GM19239 (cell line): ENCODE data around the gene GPR26.
"Not testable (repeated sequence)": the region's sequence is repeated elsewhere in the genome, so short reads cannot be mapped to it uniquely, and the experiment has no call there.

Experiments
- DNase-seq: peaks from one replicate; pipeline ENCODE4 v3.0.0; 2011; ENCODE audit warnings: low spot score; ENCODE audit not compliant: insufficient read length
- FAIRE-seq: peaks from 2 replicates; lab custom pipeline; 2011; peaks lifted over from hg19 to GRCh38; lab: Jason Lieb, UNC

The GPR26 gene

DNA sequence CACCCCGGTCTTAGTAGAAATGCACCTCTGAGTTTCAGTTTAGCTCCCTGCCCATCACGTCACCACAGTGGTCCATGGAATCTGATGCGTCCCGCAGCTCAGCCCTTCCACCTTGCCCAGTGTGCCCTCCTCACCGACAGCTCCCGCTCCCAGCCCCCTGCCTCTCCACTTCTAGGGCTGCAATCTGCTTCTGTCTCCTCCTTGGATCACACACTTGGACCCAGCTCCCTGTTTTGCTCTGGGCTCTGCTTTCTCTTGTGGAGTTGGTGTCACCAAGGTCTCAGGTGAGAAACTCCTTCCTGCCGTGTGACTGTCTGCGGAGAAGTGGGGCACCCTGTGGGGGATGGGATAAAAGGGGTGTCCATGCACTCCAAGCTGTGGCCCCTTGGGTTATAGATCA is 37.9 kb downstream of the GPR26 start:
- DNase-seq (no peak), FAIRE-seq (no peak)

DNA sequence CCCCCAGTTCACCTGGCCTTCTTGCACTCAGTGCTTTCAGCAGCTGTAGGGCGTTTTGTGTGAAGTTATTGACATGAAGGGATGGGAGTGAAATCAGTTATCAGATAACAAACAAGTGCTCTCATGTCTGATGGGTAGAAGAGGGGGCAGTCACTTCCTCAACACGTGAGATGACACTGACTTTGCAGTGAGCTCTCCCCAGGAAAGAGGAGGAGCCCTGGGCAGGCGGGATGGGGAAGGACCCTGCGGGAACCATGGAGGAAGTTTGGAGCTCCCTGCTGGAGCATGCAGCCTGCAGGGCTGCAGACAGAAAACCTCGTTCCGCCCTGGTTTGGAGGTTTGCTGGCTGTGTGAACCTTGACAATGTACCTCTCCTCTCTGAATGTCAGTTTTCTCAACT is 38.7 kb downstream of the GPR26 start:
- DNase-seq: no peak
- no peak for FAIRE-seq

GRCh38 chr10:123706236-123706635 is 40.1 kb downstream of the GPR26 start:
- no peak for DNase-seq
- FAIRE-seq: no peak

- DNase-seq (no peak), FAIRE-seq (no peak)
Observed at GRCh38 chr10:123715546-123715945, 49.4 kb downstream of the GPR26 start.

- no peak for FAIRE-seq
- no peak for DNase-seq
Observed at GRCh38 chr10:123717336-123717735, 51.2 kb downstream of the GPR26 start.

DNA sequence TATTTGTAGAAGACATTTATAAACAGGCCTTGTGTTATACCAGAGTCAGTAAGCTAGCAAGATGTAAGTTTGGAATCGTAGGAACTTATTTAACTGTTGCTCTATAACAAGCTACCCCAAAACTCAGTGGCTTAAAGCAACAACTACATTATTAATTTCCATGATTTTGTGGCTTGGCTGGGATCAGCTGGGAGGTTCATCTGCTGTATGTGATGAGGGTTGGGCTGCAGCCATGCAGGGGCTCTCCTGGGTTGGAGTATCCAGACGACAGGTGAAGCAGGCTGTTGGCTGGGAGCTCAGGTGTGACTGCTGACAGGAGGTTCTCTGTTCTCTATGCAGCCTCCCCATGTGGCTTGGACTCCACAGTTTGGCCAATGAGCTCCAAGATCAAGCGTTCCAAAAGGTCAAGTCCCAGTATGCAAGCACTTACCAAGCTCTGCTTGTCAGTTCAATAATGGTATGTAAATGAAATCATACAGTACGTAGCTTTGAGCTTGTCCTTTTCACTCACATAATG is 52.4 kb downstream of the GPR26 start:
- no peak for FAIRE-seq
- DNase-seq: no peak

- DNase-seq (no peak), FAIRE-seq (no peak)
Observed at GRCh38 chr10:123720536-123720935, 54.4 kb downstream of the GPR26 start.

GRCh38 chr10:123721441-123722049 is 55.4 kb downstream of the GPR26 start:
- DNase-seq (no peak), FAIRE-seq (no peak)

GRCh38 chr10:123722351-123722750 is 56.2 kb downstream of the GPR26 start:
- FAIRE-seq: no peak

GRCh38 chr10:123724747-123725146 is 58.6 kb downstream of the GPR26 start:
- no peak for DNase-seq
- no peak for FAIRE-seq

More at GRCh38 chr10:123722351-123722750, 56.2 kb downstream of the GPR26 start:
- DNase-seq: no peak

DNA sequence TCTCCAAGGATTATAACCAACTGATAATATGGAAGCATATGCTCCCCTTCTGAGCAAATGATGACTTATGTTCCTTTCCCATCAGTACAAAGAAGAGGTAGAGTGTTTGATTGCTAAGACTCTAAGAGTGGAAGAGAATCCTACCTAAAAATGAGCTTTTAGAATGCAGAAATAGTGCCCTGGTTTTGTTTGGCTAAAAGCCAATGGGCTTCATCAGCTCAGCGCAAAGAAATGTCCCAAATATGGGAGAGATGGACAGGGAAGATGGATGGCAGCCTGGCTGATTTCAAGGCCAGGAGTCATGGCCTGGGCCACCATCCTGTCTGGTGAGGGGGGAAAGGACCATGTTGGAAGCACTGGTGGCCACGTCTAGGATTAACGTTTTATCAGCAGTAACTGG is 60.2 kb downstream of the GPR26 start:
- FAIRE-seq (no peak), DNase-seq (no peak)

DNA sequence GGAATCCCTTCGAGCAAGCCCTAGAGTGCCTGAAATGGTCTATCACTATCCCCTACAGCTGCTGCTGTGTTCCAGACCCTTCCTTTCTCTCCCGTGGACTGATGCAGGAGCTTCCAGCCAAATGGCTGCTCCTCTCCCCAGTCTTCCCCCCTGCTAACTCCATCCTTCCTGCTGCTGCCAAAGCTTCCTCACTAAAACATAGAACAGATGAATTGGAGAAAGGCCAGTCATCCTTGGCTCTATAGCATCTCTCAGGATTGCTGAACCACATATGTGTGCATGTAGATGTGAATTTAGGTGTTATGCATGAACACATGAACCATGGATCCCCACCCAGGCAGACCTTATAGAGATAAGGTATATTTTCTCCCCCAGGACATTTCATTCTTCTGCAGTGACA is 60.7 kb downstream of the GPR26 start:
- no peak for FAIRE-seq

GRCh38 chr10:123729523-123729922 is 63.4 kb downstream of the GPR26 start:
- DNase-seq (no peak), FAIRE-seq (no peak)

More for the DNA sequence above, 60.7 kb downstream of the GPR26 start:
- no peak for DNase-seq

GRCh38 chr10:123736917-123737316 is 70.8 kb downstream of the GPR26 start:
- DNase-seq, FAIRE-seq: not testable (repeated sequence)

DNA sequence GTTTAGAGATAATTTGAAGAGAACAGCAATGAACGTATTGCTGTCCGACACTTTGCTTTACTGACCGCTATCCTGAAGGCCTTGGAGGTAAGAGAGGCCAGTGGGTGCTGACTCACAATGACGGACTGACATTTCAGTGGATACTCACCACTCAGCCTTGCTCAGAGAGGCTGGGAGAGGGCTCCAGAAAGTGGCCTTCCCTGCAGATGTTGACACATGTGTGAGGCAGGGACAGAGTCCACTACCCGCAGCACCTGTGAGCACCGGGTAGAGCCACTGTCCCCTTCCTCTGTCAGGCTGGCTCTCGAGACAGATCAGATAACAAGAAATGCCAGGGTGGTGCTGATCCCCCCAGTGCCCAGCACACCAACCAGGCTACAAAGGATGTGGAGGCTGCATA is 75.0 kb downstream of the GPR26 start:
- FAIRE-seq (no peak), DNase-seq (no peak)

DNA sequence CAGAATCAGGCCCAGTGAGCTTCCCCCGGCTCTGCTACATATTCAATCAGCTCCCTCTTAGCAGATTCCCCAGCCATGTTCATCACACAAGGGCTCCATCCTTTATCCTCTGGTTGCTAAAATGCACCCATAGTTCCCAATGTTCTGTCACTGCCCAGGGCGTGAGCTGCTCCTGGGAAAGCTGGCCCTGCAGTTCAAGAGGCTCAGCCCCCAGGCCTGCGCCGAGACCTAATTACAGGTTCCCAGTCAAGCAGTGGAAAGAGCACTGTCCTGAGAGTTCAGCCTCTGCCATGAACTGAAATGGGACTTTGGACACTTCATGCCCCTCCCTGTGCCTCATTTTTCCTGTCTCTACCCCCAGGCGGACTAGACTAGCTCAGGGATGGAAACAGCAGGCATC is 75.6 kb downstream of the GPR26 start:
- DNase-seq (no peak), FAIRE-seq (no peak)

GRCh38 chr10:123742751-123743440 is 76.7 kb downstream of the GPR26 start:
- FAIRE-seq: no peak

DNA sequence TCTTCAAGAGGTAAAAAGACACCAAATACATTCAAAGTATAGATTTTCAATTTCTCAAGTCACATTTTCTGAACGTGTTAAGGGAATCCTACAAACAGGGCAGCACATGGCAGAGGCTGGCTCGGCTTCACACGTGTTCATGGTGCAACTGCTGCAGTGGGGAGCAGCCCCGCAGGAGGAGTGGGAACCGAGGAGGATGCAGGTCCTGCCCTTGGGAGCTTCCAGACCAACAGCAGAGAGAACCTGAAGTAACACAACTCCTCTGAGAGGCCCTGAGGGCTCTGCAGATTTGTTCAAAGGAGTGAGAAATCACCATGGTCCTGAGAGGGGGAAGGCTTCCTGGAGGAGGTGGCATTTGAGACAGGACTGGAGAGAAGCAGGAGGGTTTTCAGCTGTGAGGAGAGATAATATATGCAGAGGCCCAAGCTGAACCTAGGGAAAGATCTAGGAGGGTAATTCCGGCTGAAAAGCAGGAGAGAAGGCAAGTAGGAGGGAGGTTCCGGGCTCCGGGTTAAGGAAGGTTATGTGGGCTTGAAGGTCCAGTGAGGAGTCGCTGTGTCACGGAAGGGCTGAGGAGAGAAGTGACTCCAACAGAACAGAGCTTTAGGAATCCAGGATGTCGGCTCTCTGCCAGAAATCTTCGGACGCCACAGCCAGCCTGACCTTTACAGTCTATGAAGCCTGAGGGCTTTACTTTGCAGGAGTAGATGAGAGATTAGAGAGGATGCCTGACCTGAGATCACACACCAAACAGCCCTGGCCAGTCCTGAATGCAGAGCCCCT is 77.5 kb downstream of the GPR26 start:
- FAIRE-seq (no peak), DNase-seq (no peak)

More at GRCh38 chr10:123742751-123743440, 76.7 kb downstream of the GPR26 start:
- no peak for DNase-seq

DNA sequence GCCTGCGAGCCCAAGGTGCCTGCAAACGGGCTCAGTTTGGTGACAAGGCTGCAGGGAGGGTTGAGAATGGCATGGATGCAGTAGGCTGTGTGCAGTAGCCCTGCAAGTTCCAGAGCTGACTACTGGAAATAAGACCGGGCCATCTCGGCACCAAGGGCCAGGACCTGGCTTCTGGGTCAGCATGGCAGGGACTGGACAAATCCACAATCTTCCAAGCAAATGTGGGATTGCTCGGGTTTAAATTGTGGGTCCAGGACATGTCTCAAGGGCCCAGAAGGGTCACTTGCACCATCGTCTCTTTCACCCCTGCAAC is 78.0 kb downstream of the GPR26 start:
- FAIRE-seq (no peak), DNase-seq (no peak)
